ENCODE results near the gene SLC6A3.
A peak's percentile ranks its signal among the peaks of the same experiment; 100 is the strongest.
"Not testable (repeated sequence)": the region's sequence is repeated elsewhere in the genome, so short reads cannot be mapped to it uniquely, and the experiment has no call there.

SLC6A3 gene

DNA sequence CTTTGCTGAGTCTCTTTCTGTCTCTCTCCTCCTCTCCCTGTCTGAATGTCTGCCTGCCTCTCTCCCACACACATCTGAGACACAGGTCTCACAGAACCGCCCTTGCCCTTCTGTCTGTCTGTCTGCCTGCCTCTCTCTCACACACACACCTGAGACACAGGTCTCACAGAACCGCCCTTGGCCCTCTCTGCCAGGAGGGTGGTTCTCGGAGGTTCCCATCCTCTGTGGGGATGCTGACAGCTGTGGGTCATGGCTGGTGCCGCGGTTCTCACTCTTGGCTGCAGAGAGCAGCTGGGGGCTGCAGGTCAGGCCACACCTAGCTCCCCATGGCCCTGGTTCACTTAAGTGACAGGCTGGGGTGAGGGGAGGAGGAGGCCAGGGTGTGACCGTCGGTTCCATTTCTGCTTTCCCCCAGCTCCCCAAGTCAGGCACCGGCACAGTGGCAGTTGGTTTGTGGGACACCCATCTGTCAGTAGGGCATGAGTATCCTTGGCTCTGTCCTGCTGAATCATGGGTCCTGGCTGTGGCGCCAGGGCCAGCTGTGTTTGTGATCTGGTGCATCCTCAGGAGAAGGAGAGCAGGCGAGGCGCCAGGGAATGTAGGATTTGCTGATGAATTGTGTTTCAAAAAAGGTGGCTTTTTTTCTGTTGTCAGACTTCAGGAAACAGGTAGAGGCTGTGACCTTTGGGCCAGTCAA is 58.0 kb downstream of the SLC6A3 start:
- DNase-seq (ENCODE audit: low read depth) = no peak

DNA sequence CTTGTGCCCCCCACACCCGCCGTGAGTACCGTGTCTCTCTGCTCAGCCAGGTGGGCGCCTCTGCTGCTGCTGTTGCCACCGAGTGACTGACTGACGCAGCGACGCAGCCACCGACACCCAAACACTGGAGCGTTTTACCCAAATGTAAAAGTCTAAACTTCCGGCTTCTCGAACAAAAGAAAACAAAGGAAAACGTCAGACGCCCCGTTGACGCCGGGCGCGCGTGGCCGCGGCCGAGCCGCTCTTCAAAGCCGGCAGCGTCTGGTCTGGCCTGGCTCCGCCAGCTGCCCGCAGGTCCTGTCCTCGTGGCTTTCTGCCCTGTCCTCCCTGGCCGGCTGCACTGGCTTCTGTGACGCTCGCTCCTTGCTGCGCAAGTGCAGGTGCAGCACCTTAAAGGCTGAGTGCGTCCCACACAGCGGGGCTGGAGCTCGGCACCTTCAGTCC is 58.9 kb downstream of the SLC6A3 start:
- peak; percentile 37 for DNase-seq (ENCODE audit: low read depth)

DNA sequence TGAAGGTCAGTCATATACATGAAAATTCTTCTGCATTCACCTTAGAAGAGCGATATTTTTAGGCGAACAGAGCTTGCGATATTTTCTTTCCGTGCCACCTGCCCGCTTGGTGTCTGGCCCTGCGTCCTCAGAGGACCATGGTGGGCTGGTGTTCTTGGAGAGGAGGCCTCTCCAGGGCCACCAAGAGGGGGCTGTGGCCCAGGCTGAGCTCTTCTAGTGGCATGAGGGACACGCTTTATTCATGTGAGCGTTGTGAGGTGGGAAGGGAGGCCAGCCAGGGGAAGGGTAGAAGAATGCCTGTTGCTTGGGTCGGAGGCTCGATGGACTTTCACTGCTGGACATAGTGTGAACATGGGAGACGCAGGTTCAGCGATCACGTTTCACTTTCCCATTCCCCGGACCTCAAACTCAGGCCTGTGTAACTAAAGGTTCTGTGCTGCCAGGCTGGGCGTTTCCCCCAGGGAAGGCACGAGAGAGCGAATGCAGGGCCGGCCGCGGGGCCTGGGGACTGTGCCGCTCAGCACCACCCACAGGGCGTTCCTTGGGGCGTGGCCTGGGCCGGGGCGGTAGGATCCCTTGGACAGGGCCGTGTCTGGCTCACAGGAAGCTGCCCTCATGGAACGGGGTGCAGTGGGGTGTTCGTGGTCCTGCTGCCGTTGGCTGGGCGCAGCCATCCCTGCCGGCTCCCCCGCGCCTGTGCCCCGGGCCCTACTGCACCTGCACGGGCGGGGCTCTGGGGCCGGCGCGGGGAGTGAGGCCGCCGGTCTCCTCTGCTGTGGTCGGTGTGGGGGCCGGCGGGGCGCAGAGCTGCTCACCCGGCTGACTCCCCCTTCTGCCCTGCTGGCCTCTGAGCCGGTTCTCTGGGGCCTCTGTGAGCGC is 59.6 kb downstream of the SLC6A3 start:
- DNase-seq (ENCODE audit: low read depth) = peak; percentile 79

DNA sequence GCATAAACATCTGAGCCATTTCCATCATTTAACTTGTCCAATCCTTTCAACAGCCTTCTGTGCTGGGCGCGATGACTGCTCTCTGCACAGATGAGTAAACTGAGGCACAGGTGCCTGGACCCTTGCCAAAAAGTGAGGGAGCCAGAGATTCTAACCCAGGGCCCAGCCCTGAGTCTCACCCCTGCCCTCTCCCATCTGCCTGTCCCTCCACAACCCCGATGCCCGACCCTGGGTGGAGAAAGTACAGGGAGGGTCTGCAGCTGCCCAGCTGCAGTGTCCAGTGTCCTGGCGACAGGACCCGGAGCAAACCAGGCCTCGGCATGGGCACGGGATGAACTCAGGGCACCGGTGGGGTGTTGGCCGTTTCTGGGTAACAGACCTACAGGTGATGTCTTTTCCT is 60.7 kb downstream of the SLC6A3 start:
- DNase-seq (ENCODE audit: low read depth) = no peak

DNA sequence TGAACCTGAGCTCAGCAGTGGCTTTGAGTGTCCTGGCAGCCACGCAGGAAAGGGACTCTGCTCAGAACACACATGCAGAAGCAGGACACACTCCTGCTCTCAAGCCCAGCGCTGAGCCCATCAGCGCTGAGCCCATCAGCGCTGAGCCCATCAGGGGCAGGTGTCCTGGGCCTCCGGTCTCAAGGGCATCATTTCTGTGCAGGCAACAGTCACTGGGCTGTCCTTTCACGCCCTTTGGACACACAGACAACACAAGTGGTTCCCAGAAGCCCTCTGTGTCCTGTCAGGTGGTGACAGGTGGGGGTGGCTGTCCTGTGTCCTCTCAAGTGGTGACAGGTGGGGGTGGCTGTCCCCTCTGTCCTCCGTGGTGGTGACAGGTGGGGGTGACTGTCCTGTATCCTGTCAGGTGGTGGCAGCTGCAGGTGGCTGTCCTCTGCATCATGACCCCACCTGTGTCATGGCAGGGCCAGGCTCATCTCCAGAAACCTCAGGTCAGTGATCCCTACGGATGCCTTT is 61.3 kb downstream of the SLC6A3 start:
- DNase-seq (ENCODE audit: low read depth) = no peak

DNA sequence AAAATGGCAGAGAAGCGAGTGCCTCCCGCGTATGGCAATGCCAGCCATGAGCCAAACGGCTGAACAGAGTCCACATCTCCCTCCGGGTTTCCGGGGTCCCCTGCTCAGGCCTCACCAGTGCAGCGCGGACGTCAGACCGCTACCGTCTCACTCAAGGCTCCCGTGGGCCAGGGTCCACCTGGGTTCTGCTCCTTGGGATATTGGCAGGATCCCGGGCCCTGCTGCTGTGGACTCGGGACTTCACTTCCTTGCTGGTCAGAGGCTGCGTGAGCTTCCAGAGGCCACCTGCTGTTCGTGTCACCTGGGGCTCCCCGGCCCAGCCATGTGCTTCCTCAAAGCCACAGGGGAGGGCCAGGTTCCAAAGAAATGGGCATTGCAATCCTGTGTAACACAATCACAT is 61.9 kb downstream of the SLC6A3 start:
- no peak for DNase-seq (ENCODE audit: low read depth)

DNA sequence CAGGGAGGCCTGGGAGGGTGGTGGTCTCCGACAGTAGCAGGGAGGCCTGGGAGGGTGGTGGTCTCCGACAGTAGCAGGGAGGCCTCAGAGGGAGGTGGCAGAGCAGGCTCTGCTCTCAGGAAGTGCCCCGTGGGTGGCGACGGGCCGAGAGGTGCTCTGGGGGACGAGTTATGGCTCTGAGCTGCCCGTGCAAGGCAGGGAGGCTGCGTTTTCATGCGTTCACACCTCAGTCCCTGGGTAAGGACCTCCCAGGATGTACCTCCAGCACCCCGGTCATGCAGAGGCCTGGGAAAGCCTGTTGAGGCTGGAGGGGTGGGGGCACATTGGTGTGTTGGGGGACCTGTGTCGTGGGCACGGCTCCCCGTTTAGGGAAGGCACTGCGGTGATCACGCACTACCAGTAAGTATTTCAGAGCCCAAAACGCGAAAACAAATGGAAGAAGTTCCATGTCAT is 63.0 kb downstream of the SLC6A3 start:
- DNase-seq (ENCODE audit: low read depth) = no peak

DNA sequence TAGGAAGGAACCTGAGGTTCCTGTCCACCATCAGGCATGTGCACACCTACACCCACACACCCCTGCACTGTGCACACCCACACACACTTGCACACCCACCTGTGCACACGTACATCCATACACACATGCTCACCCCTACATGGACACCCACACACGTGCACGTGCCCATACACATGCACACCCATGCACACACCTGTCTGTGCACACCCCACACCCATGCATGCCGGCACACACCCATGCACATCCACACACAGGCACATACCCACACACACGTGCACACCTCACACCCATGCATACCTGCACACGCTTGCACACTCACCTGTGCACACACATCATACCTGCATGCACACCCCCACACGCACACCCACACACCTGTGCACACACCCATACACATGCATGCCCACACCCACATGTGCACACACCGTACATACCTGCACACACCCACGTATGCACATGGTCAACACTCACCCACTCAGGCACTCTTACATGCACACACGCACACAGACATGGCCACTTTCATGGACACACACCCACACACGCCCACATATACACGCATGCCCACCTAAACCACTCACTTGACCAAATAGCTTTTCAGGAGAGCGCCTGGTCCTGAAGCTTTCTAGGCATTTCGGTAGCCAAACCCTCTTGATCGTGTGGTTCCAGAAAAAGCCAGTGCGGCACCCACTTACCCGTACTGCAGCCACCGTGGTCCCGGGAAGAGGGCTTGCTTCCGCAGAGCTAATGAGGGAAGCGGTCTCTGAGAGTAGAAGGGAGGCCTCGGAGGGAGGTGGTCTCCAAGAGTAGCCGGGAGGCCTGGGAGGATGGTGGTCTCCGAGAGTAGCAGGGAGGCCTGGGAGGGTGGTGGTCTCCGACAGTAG is 63.6 kb downstream of the SLC6A3 start:
- no peak for DNase-seq (ENCODE audit: low read depth)

DNA sequence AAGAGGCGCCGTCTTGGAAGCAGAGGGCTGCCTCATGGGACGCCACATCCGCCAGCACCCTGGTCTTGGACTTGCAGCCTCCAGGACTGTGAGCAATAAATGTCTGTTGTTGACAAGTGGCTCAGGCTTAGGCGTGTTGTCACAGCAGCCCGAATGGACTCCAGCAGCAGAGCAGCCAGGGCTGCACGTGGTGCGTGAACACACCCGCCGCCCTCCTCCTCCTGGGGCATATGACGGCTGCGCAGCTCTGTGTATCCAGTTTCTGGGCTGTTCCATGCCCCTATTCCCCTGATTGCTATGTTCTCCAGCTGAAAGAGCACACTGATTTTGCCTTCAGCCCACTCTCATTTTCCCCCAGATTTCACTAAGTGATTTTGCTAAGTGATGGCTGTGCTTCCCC is 64.3 kb downstream of the SLC6A3 start:
- DNase-seq (ENCODE audit: low read depth) = no peak

DNA sequence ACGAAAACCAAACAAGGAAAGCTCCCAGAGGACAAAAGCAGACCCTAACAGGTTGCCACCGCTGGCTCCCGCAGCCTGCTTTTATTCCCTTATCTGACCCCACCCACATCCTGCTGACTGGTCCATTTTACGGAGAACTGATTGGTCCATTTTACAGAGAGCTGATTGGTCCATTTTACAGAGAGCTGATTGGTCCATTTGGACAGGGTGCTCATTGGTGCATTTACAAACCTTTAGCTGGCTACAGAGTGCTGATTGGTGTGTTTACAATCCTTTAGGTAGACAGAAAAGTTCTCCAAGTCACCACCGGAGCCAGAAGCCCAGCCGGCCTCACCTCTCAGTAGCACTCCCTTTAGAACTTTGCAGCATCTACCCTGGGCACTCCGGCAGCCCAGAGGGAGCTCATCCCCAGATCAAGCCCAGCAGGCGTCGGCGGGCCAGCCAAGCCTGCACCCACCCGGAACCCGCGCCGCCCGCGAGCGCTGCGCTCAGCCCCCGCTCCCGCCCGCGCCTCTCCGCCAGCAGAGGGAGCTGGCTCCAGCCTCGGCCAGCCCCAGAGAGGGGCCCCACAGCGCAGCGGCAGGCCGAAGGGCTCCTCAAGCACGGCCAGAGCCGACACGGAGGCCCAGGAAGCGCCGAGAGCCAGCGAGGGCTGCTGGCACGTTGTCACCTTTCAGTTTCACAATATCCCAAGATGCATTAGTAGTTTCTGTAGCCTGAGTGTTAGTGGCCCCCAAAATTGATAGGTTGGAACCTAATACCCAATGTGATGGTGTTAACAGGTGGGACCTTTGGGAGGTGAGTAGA is 65.0 kb downstream of the SLC6A3 start:
- peak; percentile 40 for DNase-seq (ENCODE audit: low read depth)

DNA sequence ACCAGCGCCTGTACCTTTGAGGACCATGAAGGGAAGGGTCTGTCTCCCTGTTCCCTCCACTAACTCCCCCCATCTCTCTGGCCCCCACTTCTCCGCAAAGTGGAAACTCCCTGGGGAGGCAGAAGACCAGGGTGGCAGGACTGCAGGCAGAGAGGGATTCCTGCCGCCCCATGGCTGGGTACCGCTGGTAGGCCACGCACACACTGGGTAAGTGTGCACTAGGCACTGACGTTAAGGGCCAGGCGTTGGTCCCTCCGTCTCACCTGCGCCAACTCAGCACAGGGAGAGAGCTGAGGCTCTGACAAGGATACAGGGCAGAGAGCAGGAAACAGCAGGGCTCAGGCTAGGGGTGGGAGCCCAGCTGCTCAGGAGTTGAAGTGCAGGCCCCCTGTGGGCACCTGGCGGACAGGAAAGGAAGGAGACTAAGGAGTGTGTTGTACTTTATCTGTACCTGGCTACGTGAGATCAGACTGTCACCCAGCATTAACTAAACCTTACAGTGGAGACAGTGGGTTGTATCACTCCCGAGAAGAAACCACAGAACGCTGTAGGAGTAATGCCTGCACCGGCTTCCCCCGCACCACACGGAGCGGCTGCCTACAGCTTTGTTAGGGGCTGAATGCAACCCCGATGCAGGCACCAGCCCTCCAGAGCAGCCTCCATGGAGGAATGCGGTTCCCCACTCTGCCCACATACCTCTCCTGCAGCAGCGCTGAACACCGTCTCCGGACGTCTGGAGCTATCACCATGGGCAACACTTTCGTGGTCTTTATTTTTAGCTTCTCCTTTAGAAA is 66.2 kb downstream of the SLC6A3 start:
- no peak for DNase-seq (ENCODE audit: low read depth)

DNA sequence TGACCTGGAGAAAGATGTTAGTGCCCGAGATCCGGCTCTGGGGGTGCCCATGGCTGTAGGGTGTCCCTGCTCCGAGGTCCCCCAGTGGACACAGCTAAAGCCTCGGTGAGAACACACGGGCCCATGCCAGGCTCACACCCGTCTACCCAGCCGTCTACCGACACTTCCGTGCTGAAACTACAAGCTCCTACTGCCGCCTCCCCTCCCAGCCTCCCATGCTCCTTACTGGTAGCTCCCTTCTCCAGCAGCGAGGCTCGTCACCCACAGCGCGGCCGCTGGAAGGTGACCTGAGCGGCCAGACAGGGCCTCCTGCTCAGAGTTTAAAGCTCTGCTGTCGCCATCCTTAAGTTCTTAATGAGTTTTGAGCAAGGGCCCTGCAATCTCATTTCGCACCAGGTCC is 67.1 kb downstream of the SLC6A3 start:
- no peak for DNase-seq (ENCODE audit: low read depth)

DNA sequence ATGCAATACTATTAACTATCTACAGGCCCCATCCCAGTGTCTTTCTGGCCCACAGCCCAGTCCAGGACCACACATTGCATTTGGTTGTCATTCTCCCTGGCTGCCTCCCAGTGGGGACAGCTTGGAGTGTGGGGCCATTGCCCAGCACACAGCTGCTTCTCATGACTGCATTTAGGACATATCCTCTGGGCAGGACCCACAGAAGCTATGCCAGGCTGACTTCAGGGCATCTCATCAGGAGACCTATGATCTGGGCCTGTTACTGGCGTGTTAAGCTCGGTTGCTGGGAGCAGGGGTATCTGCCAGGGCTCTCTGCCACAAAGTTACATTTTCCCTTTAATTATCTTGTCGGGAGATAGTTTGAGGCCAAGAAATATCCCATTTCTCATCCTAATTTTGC is 68.3 kb downstream of the SLC6A3 start:
- no peak for DNase-seq (ENCODE audit: low read depth)

DNA sequence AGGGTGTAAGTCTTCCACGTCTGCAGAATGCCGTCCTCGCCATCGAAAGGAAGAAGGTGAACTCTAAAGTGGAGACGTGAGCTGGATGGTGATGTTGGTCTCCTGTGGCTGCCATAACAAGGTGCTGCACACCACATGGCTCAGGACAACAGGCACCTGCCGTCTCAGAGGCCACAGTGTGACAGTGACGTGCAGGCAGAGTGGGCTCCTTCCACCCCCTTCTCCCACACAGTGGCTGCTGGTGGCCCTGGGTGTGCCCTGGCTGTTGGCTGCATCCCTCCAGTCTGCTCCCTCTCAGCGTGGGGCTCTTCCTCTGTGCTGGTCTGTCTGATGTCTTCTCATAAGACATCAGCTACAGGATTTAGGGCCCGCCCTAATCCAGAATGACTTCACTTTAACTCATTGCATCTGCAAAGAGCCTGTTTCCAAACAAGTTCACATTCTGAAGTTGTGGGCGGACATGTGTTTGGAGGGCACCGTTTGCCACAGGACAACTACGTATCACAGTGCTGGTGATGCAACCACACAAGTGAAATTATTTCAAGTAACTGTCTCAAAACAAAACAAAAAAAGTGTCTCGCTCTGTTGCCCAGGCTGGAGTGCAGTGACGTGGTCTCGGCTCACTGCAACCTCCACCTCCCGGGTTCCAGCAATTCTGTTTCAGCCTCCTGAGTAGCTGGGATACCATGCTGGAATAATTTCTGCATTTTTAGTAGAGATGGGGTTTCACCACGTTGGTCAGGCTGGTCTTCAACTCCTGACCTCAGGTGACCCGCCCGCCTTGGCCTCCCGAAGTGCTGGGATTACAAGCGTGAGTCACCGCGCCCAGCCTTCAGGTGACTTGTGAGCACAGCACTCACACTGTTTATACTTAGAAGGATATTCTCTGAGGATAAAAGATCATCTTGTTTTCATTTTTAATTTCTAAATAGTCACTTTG is 69.1 kb downstream of the SLC6A3 start:
- DNase-seq (ENCODE audit: low read depth) = no peak

DNA sequence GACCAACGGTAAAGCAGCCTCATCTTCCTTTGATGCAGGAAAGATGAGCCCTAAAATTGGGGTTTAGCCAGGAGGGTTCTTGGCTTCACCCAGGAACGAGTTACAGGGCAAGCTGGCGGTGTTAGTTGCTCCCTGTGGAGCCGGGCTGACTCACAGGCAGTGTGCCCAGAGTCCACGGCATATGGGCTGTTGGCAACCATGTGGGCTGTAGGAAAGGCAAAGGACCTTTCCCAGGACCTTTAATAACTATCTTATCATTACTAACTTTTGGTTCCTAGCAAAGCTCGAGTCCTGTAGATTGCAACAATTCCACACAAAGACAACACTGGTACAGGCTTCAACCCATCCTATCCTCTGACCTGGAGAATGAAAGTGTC is 70.6 kb downstream of the SLC6A3 start:
- DNase-seq (ENCODE audit: low read depth) = no peak

DNA sequence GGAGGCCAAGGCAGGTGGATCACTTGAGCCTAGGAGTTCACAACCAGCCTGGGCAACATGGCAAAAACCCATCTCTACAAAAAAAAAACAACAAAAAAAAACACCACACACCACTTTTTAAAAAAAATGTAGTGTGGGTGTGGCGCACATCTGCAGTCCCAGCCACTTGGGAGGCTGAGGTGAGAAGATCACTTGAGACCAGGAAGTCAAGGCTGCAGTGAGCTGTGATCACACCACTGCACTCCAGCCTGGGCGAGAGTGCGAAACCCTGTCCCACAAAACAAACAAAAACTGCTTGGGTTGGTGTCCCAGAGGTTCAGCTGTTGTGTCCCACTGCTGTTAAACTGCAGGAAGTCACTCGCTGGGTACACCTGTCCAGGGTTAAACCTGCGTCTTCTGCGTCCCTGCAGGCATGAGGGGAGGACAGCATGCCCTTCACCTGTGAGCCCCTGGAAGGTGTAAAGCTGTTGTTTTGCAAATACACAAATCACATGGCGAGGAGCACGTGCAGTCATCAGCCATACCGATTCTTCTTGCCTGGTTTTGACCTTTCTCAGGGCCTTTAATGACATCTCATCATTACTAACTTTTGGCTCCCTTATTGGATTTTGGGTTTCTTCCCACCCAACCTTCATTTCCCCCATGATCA is 71.1 kb downstream of the SLC6A3 start:
- no peak for DNase-seq (ENCODE audit: low read depth)

DNA sequence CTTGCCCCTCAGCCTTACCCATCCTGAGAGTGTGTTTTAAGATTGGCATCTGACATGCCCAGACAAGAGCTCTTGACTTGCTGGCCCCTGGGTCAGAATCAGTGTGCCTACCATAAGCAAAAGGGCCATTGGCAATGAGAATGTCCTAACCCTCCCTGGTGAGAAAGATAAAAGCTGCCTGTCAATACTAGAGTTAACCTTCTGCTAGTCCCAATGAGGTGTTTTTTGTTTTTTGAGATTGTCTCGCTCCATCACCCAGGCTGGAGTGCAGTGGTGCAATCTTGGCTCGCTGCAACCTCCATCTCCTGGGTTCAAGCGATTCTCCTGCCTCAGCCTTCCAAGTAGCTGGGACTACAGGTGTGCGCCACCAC is 73.3 kb downstream of the SLC6A3 start:
- DNase-seq (ENCODE audit: low read depth) = not testable (repeated sequence)

DNA sequence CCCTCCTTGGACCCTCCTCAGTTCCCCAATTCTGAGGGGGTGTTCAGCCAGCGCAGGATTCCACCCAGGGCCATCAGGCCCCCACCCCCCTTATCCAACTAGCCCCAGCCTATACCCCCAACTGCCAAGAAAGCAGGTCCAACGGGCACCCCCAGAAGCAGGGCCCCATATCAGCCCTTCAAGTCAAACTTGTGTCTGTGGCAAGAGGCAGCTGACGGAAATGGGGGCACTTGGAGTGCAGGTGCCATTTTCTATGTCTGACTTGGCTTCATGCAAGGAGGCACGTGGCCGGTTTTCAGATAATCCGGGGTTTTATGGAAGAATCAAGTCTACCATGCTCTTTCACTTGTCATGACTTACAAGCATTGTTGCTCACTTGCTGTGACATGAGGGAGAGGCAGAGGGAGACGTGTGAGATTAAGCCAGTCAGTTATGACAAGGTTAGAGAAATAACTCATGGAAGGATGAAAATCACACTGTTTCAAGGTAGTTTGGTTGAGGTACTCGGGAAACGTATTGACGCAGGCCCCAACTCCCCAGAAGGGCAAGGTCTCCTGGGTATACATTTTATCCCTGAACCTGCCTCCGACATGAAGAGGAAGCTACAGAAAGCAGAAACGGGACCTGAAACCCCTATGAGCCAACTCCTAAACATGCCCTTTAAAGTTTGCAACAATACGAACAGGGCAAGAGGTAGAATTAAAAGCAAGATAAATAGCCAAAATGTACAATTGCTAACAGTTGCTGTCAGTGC is 73.8 kb downstream of the SLC6A3 start:
- DNase-seq (ENCODE audit: low read depth) = no peak
